Lower leg skin (tissue), 3 donors: ENCODE data around the gene SORCS2.

Experiments
- POLR2A ChIP-seq, 2 donors: fragments of 450-650 bp; IDR thresholded peaks; one replicate each; pipeline ENCODE4 v1.6.1; 2016 to 2017; ENCODE audit warnings: antibody characterized with exemption in 2 of 2, mild to moderate bottlenecking in 1 of 2, moderate library complexity in 1 of 2
- TF ChIP-seq, protein P1 (sequence below), 3 donors: fragments of 450-650 bp; IDR thresholded peaks; one replicate each; pipeline ENCODE4 v1.5.1; 2016; ENCODE audit warnings: antibody characterized with exemption in 3 of 3, mild to moderate bottlenecking in 3 of 3, moderate library complexity in 2 of 3

DNA sequence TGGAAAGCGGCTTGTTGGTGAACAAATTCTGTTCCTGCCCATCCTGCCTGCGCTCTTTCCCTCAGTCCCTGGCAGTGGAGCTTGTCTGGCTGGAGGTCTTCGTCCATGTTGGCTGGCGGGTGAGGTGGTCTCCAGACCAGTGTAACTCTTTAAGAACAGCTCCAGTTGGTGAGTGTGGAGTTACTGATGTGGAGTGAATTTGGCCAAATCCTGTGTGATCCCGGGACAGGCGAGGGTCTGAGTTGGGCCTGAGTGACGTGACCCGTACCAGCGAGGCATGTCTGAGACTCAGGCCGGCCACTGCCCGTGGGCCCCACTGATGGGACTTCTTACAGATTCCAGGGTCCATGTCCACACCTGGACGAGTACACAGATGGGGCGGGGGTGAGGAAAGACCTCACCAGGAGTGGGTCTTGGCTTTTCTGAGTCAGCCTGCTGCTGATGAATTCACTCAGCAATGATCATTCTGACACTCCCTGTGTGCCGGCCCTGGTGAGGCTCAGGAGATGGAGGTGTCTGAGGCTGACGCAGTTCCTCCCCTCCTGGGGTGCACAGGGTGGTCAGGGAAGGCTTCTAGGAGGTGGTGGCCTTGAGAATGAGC is 196.9 kb downstream of the SORCS2 start:
- TF ChIP-seq POLR2A (IDR thresholded peaks at IDR 0.05) = no peak
- TF ChIP-seq, protein P1, sequence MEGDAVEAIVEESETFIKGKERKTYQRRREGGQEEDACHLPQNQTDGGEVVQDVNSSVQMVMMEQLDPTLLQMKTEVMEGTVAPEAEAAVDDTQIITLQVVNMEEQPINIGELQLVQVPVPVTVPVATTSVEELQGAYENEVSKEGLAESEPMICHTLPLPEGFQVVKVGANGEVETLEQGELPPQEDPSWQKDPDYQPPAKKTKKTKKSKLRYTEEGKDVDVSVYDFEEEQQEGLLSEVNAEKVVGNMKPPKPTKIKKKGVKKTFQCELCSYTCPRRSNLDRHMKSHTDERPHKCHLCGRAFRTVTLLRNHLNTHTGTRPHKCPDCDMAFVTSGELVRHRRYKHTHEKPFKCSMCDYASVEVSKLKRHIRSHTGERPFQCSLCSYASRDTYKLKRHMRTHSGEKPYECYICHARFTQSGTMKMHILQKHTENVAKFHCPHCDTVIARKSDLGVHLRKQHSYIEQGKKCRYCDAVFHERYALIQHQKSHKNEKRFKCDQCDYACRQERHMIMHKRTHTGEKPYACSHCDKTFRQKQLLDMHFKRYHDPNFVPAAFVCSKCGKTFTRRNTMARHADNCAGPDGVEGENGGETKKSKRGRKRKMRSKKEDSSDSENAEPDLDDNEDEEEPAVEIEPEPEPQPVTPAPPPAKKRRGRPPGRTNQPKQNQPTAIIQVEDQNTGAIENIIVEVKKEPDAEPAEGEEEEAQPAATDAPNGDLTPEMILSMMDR (IDR thresholded peaks at IDR 0.05) = no peak
